ENCODE results near the gene TNRC6C.

Gene TNRC6C

GRCh38 chr17:78127888-78128550 lies 169.5 kb downstream of the TNRC6C start:
- Histone ChIP-seq H2AFZ (ENCODE audit: low read depth, low read length) (peak overlapping the region; percentile 76), H3K27ac (ENCODE audit: low read length) (peak overlapping the region; percentile 45), H3K79me2 (ENCODE audit: insufficient read depth, low read length) (peaks cover 12% of the 10 kb centered on the region), H4K20me1 (ENCODE audit: insufficient read depth, low read length) (peaks cover 7% of the 10 kb centered on the region; the same call in 1 of the 2 replicates), H3K4me2 (ENCODE audit: insufficient read depth, low read length) (peak overlapping the region; percentile 94), H3K4me3 (ENCODE audit: low read depth in 1 of 2, low read length in 2 of 2) (peak overlapping the region; percentile 35 to 71; a peak in 3 of 4 replicates), H3K36me3 (ENCODE audit: insufficient read depth, low read length) (peaks cover 15% of the 10 kb centered on the region), H3K4me1 (ENCODE audit: insufficient read depth, low read length) (peaks cover 74% of the 10 kb centered on the region), H3K9ac (ENCODE audit: low read depth, low read length) (peak overlapping the region; percentile 70), H3K27me3 (ENCODE audit: insufficient read depth, low read length, poor library complexity) (no peaks in the 10 kb centered on the region), H3K9me3 (ENCODE audit: insufficient read depth, low read length, severe bottlenecking) (no peaks in the 10 kb centered on the region)
- TF ChIP-seq EZH2 (IDR thresholded peaks at IDR 0.05; ENCODE audit: borderline replicate concordance, low read depth, low read length, severe bottlenecking) (no peak), CTCF (IDR thresholded peaks at IDR 0.05; ENCODE audit: borderline replicate concordance, extremely low read depth, low read length, poor library complexity, severe bottlenecking) (no peak)
- DNase-seq (no peak), ATAC-seq (ENCODE audit: insufficient read depth, low read depth) (no peak)

DNA sequence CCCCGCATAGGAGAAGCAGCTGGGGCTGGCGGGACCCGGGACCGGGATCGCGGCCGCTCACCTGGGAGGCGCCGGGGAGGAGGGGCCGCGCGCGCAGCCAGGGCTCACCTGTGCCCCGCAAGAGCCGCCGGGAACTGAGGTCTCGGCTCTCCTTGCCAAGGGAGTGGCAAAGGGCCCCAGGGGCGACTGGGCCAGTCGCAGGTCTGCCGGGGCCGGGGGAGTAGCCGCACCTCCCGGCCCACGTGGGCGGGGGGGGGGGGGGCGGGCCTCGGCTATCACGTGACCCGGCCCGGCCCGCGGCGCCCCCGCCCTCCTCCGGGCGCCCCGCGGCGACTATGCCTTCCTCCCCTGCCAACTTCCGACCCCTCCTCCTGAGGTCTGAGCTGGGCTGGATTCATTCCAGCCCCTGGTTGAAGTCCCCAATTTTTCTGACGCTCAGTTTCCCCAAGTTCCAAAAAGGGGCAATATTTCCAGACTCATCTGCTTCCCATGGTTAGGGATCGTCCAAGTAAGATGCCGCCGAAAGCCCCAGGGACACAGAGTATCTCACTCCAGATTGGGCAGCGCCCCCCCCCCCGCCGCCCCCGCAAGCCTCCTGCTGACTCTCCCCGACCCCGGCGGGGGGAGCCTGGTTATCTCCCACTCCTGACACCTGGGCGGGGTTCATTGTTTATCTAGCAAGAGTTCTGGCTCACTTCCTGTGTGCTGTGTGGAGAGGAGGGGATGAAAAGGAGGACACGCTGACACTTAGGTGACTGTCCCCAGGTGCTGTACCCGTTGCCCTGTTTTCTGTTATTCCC lies 170.2 kb downstream of the TNRC6C start, which contains the start of gene TMC6:
Gene TMC6 (minus strand): TSS at position 205 of the 800 bp plus-strand sequence. CDS start 1,923 bp downstream, outside the sequence.
- H3K36me3 ChIP-seq (ENCODE audit: insufficient read depth, low read length) = peaks cover 18% of the 10 kb centered on the region
- peak within 1 kb of the TSS; percentile 97 for H3K27ac ChIP-seq (ENCODE audit: low read length)
- TF ChIP-seq CTCF (IDR thresholded peaks at IDR 0.05; ENCODE audit: borderline replicate concordance, extremely low read depth, low read length, poor library complexity, severe bottlenecking) (no peak), EZH2 (IDR thresholded peaks at IDR 0.05; ENCODE audit: borderline replicate concordance, low read depth, low read length, severe bottlenecking) (no peak)
- H3K9me3 ChIP-seq (ENCODE audit: insufficient read depth, low read length, severe bottlenecking) = no peaks in the 10 kb centered on the region
- H3K9ac ChIP-seq (ENCODE audit: low read depth, low read length) = peak within 1 kb of the TSS; percentile 70
- H3K79me2 ChIP-seq (ENCODE audit: insufficient read depth, low read length) = peaks cover 12% of the 10 kb centered on the region
- peak within 1 kb of the TSS; percentile 76 for H2AFZ ChIP-seq (ENCODE audit: low read depth, low read length)
- no peaks in the 10 kb centered on the region for H3K27me3 ChIP-seq (ENCODE audit: insufficient read depth, low read length, poor library complexity)
- peak; percentile 83 for DNase-seq
- peaks cover 15% of the 10 kb centered on the region for H4K20me1 ChIP-seq (ENCODE audit: insufficient read depth, low read length)
- peak within 1 kb of the TSS; percentile 94 for H3K4me2 ChIP-seq (ENCODE audit: insufficient read depth, low read length)
- peaks cover 78% of the 10 kb centered on the region for H3K4me1 ChIP-seq (ENCODE audit: insufficient read depth, low read length)
- peak within 1 kb of the TSS; percentile 35 to 71; a peak in 3 of 4 replicates for H3K4me3 ChIP-seq (ENCODE audit: low read depth in 1 of 2, low read length in 2 of 2)
- peak; percentile 24 for ATAC-seq (ENCODE audit: insufficient read depth, low read depth)

GRCh38 chr17:78129351-78130089 lies 171.0 kb downstream of the TNRC6C start:
- ATAC-seq (ENCODE audit: insufficient read depth, low read depth) = peak; percentile 3; the same call in 1 of the 3 replicates
- H3K4me1 ChIP-seq (ENCODE audit: insufficient read depth, low read length) = peaks cover 82% of the 10 kb centered on the region
- peak overlapping the region in 1 of 2 experiments; percentile 71; a peak in 2 of 4 replicates for H3K4me3 ChIP-seq (ENCODE audit: low read depth in 1 of 2, low read length in 2 of 2)
- H3K9ac ChIP-seq (ENCODE audit: low read depth, low read length) = peak overlapping the region; percentile 70
- no peaks in the 10 kb centered on the region for H3K27me3 ChIP-seq (ENCODE audit: insufficient read depth, low read length, poor library complexity)
- H3K27ac ChIP-seq (ENCODE audit: low read length) = peak overlapping the region; percentile 97
- DNase-seq = peak; percentile 75
- peaks cover 22% of the 10 kb centered on the region for H4K20me1 ChIP-seq (ENCODE audit: insufficient read depth, low read length)
- no peaks in the 10 kb centered on the region for H3K9me3 ChIP-seq (ENCODE audit: insufficient read depth, low read length, severe bottlenecking)
- peaks cover 22% of the 10 kb centered on the region for H3K36me3 ChIP-seq (ENCODE audit: insufficient read depth, low read length)
- peaks cover 12% of the 10 kb centered on the region for H3K79me2 ChIP-seq (ENCODE audit: insufficient read depth, low read length)
- H2AFZ ChIP-seq (ENCODE audit: low read depth, low read length) = no peak overlapping the region
- peak overlapping the region; percentile 94 for H3K4me2 ChIP-seq (ENCODE audit: insufficient read depth, low read length)
- no peak for TF ChIP-seq EZH2 (IDR thresholded peaks at IDR 0.05; ENCODE audit: borderline replicate concordance, low read depth, low read length, severe bottlenecking)
- TF ChIP-seq CTCF (IDR thresholded peaks at IDR 0.05; ENCODE audit: borderline replicate concordance, extremely low read depth, low read length, poor library complexity, severe bottlenecking) = no peak
